Smooth muscle cell of the brain vasculature (primary cell): Measurements from ENCODE around the gene NFIA.

Experiments
- DNase-seq: peaks from one replicate; pipeline ENCODE4 v3.0.0-alpha.2; 2012; ENCODE audit warnings: low read depth, low spot score

Gene NFIA

DNA sequence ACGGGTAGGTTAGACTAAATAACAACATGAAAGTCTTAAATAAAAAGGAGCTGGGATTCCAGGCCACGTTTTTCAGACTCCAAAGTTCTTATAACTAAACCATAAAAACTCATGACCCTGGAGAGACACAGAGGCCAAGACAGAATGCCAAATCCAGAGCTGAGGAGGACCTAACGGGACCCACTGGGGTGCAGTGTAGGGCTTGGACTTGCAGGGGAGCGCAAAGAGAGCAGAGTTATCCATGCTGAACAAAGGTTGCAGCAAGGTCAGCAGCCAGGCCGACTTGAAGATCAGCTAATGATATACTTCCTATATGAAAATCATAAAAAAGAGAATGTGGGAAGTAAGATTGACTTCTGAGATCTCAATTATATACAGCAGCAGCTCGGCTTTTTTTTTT lies 405.4 kb downstream of the NFIA start:
- no peak for DNase-seq

DNA sequence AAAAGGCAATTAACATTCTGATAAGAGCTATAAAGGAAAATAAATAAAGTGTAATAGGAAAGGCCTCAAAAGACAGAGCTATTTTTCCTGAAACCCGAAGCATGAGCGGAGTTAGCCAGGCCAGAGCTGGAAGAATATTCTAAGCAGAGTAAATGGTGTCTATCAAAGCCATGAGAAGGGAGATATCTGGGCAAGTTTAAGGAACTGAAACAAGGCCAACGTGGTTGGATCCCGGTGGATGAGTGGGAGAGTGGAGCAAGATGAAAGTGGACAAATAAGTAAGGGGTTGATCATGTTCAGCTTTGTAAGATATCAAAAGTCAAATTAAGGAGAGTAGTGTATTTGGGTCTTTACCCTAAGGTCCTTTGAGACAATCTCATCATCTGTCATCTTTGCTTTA lies 408.6 kb downstream of the NFIA start:
- no peak for DNase-seq

DNA sequence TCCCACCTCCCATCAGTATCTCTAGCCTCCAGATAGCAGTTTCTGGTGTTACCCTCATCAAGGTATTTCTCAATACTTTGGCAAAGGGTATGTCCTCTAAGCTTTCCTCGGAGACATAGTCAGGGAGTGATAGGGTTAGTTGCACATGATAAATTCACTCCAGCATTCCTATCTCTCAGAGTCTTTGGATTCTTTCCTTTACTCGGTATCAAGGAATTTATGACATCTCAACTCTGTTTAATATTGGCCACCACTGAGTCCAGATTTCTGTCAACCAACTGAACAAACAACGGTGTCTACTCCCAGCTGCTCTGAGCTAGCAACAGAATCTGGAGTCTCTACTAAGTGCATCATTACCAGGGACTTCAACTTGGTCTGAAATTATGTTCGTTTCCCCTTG lies 409.1 kb downstream of the NFIA start:
- DNase-seq: no peak

DNA sequence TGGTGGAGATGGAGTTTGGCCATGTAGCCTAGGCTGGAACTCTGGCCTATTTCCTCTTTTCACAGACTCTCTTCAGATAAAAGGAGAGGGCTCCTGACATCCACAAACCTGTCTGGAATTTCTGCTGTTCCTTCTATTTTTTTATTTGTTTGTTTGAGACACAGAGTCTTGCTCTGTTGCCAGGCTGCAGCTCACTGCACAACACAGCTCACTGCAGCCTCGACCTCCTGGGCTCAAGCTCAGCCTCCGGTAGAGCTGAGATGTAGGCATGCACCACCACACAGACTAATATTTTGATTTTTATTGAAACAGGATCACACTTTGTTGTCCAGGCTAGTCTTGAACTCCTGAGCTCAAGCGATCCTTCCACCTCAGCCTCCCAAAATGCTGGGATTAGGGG lies 411.6 kb downstream of the NFIA start:
- no peak for DNase-seq

DNA sequence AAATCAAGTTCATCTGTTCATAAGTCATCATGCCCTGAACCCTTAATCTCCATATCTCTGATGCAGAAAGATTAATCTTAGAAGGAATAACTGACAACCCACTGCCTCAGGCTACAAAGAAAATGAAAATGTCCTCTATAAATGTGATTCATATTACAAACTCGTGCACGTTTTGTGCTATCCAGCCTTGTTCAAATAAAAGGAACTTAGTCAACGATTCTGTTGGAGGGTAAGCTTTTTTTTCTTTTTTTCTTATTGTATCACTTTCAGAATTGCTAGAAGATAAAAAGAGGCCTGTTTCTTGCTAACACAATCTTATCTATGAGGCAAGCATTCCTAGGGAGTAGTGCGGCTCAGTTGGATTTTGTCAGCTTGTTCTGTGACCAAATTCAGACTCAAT lies 414.1 kb downstream of the NFIA start:
- no peak for DNase-seq

DNA sequence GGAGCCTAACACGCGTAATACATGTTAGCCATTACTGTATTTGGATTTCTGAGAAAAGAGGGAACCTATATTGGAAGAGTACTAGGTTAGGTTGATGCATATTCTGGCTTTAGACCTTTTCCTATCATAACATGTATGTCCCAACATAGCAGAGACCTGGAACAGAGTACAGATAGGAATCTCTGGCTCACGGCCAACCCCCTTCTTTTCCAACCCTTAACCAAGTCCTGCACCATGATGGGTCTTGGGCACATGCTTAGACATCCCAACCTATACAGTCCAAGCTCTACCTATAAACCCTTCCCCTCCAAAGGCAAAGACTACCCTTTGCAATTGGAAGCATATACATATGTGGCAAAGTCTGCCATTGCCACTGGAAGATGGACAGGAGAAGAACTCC lies 414.7 kb downstream of the NFIA start:
- DNase-seq: no peak

DNA sequence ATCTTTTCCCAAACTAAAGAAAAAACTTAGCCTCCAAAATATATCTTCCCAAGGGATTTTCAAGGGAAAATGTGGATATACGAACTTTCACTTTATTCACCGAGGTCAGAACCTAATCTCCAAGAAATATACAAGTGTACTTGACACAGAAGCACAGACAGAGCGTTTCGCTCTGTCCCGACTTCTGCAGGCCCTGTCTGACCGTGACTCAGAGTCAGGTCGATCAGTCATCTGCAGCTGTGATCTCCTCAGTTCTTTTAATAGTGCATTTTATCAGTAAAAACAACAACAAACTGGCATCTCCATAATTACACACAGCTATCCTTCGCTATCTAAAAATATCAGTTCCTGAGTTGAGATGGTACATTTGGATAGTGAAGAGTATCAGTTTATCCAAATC lies 416.0 kb downstream of the NFIA start:
- DNase-seq: no peak

DNA sequence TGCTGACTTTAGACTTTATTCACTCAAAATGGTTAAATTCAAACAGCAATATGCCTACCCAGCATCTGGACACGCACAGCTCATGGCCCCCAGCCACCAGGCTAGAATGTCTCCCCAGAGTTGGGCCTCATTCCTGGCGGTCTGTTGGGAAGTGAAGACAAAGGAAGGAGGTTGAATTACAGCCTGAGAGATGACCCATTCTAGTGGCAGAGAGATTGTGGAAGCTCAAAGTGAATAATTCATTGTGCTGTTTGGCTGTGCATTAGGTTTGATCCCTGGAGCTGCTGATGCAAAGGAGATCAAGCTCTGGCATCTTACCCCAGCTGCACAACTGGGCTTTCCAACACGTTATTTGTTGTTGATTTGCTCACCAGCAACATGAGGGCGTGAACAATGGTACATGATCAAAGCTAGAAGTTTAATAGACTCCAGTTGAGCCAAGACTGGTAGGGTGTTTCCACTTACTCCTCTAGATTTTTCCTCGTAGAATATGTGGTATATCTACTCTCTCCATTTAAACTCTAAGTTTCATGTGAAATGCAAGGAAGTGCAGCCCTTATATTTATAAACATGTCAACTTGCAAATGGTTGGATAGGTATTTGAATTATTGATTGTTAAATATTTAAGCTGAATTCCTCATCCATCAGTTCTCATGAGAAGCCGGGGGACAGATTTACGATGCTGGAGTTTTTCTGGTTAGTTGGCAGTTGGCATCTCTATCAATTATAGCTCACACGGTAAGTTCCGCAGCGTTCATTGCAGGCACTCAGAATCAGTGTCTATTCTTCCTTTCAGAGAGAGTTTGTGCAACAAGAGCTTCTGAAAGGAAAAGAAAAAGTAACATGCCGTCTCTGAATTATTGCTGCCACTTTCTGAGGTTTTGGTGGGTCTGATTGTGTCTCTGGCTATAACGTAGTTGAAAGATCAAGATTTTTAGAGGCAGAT lies 419.9 kb downstream of the NFIA start:
- no peak for DNase-seq

DNA sequence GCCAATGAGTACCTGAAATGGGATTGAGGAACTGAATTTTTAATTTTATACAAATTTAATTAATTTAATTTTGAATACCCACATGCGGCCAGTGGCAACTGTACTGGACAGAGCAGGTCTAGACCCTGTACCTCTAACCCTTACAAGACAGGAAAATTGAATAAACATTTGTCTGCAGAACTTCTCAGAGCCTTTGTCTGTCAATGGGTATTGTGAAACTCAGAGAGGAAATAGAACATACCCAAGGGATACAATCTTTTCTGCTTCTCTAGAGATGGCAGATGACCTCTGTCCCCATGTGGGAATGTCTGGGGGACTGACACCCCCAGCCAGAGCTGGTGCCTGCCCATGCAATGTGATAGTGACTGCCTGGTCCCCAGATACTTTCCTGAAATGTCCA lies 421.9 kb downstream of the NFIA start:
- no peak for DNase-seq

DNA sequence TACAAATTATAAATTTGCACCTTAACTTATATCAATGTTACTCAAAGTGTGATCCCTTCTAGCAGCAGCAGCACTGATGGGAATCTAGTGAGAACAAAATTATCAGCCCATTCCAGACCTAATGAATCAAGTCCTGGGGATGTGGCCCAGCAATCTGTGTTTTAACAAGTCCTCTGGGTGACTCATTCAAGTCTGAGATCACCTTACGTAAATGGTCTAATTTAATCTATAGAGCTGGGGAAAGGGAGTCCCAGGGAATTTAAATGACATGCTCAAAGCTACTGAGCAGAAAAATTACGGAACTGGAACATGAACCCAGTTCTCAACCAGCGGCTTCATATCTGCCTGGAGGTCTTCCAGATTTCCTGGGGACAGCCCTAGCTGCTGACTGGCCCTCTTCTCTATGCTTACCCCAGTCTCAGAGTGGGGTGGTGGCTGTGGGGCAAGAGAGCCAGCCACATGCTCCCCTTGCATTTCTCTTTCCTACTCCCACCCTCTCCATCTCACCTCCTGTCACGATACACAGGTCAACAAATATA lies 422.6 kb downstream of the NFIA start:
- DNase-seq: no peak

DNA sequence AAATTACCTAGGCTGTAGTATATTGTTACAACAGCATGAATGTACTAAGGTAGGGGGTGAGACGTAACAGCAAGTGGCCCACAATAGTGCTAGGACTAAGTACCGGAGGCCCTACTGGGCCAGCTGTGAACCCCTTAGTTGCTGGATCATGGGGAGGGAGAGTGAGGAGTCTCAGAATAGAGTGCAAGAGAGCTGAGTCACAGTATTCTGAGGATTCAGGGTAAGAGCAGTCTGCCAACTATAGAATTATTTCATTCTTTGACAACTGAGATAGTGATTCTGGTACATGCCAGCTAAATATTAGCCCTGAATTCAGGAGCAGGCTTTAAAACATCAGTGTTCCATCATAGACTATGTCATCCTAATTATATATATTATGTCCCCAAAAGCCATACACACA lies 423.9 kb downstream of the NFIA start:
- DNase-seq: no peak

DNA sequence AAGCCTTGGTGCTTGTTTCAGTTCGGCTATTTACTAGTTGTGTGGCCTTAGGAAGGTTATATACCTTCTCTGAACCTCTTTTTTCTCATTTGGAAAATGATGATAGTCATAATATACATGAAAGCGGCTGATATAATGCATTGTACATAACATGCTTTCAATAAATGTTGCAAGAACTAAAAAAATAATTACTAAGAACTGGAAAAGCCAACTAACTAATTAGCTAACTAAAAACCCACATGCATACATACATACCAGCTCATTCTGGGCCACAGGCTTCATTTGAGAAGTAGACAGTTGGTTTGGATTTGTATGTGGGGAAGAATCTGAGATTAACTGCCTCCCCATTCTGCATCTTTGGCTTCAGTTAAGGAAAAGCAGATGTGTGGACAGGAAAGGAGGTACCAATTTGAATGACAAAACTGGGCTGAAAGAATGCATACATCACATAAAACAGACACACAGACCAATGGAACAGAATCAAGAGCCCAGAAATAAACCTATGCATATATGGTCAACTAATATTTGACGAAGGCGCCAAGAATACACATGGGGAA lies 424.7 kb downstream of the NFIA start:
- DNase-seq: no peak
